Type B pancreatic cell (in vitro differentiated cells): ENCODE data around the gene CCDC63. TPM values are rescaled to one million over a fixed set of nuclear protein-coding genes. Genes with fewer than 3 reads are reported as not detected.

Source experiments
- DNase-seq: peaks from one replicate; pipeline ENCODE4 v3.0.0; 2021; ENCODE audit warnings: mixed read lengths; ENCODE audit not compliant: unreplicated experiment; ENCODE audit errors: extremely low spot score
- H3K27ac Mint-ChIP-seq: 2 replicates; pipeline ENCODE4 v1.8.0; 2021; ENCODE audit warnings: mild to moderate bottlenecking, mixed read lengths
- H3K27me3 Mint-ChIP-seq: 2 replicates; pipeline ENCODE4 v1.8.0; 2021; ENCODE audit warnings: mixed read lengths
- H3K36me3 Mint-ChIP-seq: 2 replicates; pipeline ENCODE4 v1.8.0; 2021; ENCODE audit warnings: mixed read lengths
- H3K4me1 Mint-ChIP-seq: one replicate; pipeline ENCODE4 v1.8.0; 2021; ENCODE audit warnings: mixed read lengths; ENCODE audit not compliant: unreplicated experiment
- H3K4me3 Mint-ChIP-seq: 2 replicates; pipeline ENCODE4 v1.8.0; 2021; ENCODE audit warnings: mild to moderate bottlenecking, mixed read lengths
- H3K9me3 Mint-ChIP-seq: 2 replicates; pipeline ENCODE4 v1.8.0; 2021; ENCODE audit warnings: mixed read lengths
- total RNA-seq: library from RNA; stranded (reverse); gene quantifications from 2 replicates; pipeline ENCODE4 v1.2.1, GENCODE V29; 2021; ENCODE audit warnings: low replicate concordance
- TF ChIP-seq, protein P1 (sequence below): fragments of 200-600 bp; sonication (generic); conservative IDR thresholded peaks from 2 replicates; pipeline ENCODE4 v1.5.0; 2021; ENCODE audit warnings: antibody characterized with exemption, mild to moderate bottlenecking

Gene CCDC63
- total RNA-seq, 1 donor from 2014 or later: not detected

DNA sequence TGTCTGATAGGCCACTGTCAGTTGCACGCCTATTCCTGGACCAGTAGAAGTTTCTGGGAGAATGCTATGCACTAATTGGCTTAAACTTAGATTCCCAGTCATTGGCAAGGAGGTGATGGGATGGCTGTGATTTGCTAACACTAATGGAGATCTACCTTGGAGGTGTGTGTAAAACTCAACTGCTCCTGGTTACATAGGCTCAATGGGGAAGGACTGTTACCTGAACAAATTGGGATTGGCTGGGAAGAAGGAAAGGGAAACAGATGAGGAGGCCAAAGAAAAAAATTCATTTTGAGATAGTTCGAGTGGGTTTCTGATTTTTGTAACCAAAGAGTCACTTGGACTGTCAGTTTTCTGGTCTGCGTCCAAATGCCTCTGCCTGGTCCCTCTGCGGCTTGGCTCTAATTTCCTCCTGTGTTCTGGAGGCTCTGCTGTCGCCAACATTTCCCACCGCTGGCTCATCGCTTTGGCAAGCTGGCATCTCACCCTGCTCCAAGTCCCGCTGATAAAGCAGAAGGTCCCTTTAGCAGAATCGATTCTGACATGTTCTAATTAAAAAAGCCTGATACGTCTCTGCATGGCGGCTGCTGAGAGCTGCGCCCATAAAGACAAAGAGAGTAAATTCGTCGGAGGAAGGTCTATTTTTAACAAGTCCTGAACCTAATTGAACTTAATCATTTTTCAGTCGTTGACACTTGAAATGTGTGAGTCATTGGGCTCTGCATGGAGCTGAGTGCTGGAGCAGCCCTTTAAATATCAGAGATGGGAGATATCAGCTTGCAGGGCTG is 2.0 kb upstream of the CCDC63 start:
- peaks cover 71% of the 10 kb centered on the region for H3K27me3 Mint-ChIP-seq
- H3K4me1 Mint-ChIP-seq: no peaks in the 10 kb centered on the region
- no peak overlapping the region for H3K4me3 Mint-ChIP-seq
- TF ChIP-seq, protein P1, sequence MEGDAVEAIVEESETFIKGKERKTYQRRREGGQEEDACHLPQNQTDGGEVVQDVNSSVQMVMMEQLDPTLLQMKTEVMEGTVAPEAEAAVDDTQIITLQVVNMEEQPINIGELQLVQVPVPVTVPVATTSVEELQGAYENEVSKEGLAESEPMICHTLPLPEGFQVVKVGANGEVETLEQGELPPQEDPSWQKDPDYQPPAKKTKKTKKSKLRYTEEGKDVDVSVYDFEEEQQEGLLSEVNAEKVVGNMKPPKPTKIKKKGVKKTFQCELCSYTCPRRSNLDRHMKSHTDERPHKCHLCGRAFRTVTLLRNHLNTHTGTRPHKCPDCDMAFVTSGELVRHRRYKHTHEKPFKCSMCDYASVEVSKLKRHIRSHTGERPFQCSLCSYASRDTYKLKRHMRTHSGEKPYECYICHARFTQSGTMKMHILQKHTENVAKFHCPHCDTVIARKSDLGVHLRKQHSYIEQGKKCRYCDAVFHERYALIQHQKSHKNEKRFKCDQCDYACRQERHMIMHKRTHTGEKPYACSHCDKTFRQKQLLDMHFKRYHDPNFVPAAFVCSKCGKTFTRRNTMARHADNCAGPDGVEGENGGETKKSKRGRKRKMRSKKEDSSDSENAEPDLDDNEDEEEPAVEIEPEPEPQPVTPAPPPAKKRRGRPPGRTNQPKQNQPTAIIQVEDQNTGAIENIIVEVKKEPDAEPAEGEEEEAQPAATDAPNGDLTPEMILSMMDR: no peak
- H3K9me3 Mint-ChIP-seq: no peaks in the 10 kb centered on the region
- no peak for DNase-seq
- no peaks in the 10 kb centered on the region for H3K36me3 Mint-ChIP-seq
- H3K27ac Mint-ChIP-seq: no peak overlapping the region

DNA sequence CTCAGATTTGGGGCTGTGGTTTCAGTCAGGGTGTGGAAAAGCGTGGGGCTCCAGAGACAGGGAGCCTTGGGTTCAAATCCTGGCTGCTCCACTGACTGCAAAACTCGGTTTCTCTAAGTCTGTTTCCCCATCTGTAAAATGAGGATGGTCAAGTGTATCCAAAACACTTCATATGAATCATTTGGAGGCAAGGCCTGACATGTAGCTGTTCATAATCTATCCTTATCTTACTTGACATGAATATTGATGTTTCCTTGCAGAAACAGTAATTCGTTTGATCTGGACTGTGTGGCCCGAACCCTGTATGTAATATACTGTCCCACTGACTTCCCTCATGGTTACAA is 1.5 kb upstream of the CCDC63 start:
- TF ChIP-seq, protein P1: no peak
- no peaks in the 10 kb centered on the region for H3K4me1 Mint-ChIP-seq
- H3K9me3 Mint-ChIP-seq: no peaks in the 10 kb centered on the region
- no peak overlapping the region for H3K4me3 Mint-ChIP-seq
- no peaks in the 10 kb centered on the region for H3K36me3 Mint-ChIP-seq
- no peak overlapping the region for H3K27ac Mint-ChIP-seq
- DNase-seq: no peak
- peaks cover 75% of the 10 kb centered on the region for H3K27me3 Mint-ChIP-seq

DNA sequence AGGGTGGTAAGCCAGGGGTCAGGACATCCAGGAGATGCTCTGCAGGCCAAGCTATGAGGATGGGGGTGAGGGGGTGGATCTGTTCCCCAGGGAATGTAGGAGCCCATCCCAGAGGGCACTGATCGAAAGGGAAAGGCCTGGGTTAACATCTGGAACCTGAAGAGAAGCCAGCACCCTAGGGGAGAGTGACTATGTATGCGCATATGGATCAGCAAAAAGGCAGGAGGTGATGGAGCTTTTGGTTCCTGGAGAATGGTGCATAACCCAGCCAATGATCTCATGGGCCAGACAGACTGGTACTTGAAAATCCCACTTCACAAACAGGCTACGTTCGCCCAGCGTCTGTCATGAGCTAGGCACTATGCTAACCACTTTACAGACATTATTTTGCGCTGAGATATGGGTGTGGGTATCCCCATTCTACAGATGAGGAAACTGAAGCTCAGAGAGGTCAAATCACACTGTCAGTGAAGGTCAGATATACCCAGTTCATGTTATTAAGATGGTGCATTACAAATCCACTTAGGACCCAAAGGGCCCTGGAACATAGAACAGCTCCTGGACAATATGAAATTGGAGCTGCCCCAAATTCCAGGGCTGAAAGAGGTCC is 1.6 kb downstream of the CCDC63 start:
- TF ChIP-seq, protein P1: no peak
- Mint-ChIP-seq H3K4me1 (no peaks in the 10 kb centered on the region), H3K27me3 (peaks cover 82% of the 10 kb centered on the region), H3K36me3 (no peaks in the 10 kb centered on the region), H3K27ac (no peak overlapping the region), H3K9me3 (no peaks in the 10 kb centered on the region), H3K4me3 (no peak overlapping the region)
- DNase-seq: no peak

GRCh38 chr12:110849221-110849620 is 2.4 kb downstream of the CCDC63 start:
- Mint-ChIP-seq H3K9me3 (no peaks in the 10 kb centered on the region), H3K27ac (no peak overlapping the region), H3K36me3 (no peaks in the 10 kb centered on the region), H3K27me3 (peaks cover 75% of the 10 kb centered on the region), H3K4me3 (no peak overlapping the region), H3K4me1 (no peaks in the 10 kb centered on the region)
- TF ChIP-seq, protein P1: no peak
- DNase-seq: no peak

DNA sequence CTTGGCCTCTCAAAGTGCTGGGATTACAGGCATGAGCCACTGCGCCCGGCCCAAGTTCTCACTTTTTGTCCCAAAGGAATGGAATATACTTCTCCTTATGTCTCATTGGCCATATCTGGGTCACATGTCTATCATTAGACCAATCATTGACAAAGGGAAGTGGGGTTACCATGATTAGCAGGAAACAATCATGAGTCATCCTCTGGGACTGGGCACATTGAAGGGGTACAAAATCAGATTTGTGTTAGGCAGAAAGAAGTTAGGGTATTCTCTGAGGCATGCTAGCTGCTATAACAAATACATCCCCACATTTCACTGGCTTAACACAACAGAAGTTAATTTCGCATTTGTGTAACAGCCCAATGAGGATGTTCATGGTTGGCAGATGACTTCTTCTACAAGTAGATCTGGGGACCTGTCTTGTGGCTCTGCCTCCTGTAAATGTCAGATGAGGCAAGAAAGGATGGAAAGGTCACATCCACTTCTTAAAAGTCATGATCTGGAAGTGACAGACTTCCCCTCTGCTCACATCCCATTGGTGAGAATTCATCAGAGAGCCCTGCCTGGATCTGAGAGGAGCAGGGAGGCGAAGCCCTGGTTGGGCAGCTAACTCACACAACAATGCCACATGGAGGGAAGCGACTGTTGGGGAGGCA is 3.1 kb downstream of the CCDC63 start:
- no peaks in the 10 kb centered on the region for H3K36me3 Mint-ChIP-seq
- no peak overlapping the region for H3K27ac Mint-ChIP-seq
- H3K4me1 Mint-ChIP-seq: no peaks in the 10 kb centered on the region
- no peak overlapping the region for H3K4me3 Mint-ChIP-seq
- H3K9me3 Mint-ChIP-seq: no peaks in the 10 kb centered on the region
- TF ChIP-seq, protein P1: no peak
- H3K27me3 Mint-ChIP-seq: peaks cover 68% of the 10 kb centered on the region
- no peak for DNase-seq
